GM12874 (cell line): ENCODE data around the gene BICRA.

Source experiments
- CTCF ChIP-seq: IDR thresholded peaks from 2 replicates; pipeline ENCODE4 v1.5.1; 2011; ENCODE audit warnings: low read depth, mild to moderate bottlenecking, control low read depth, low read length, moderate library complexity; ENCODE audit not compliant: insufficient read depth

The BICRA gene

GRCh38 chr19:47711652-47712242 is 102.8 kb downstream of the BICRA start:
- no peak for TF ChIP-seq CTCF

GRCh38 chr19:47713046-47714021 is 104.4 kb downstream of the BICRA start, which contains the start of gene EHD2:
Gene EHD2 (plus strand): TSS chr19:47713422. CDS start chr19:47716613, 3,191 bp downstream.
- peak; percentile 83 for TF ChIP-seq CTCF

- TF ChIP-seq CTCF = no peak
These were observed 105.4 kb downstream of the BICRA start for GRCh38 chr19:47714339-47714738.

- TF ChIP-seq CTCF = no peak
These were observed 107.5 kb downstream of the BICRA start for GRCh38 chr19:47716270-47716937.

GRCh38 chr19:47719047-47719859 is 110.3 kb downstream of the BICRA start:
- no peak for TF ChIP-seq CTCF

- TF ChIP-seq CTCF = no peak
These were observed 111.9 kb downstream of the BICRA start for GRCh38 chr19:47720669-47721422.
